Fibroblast of skin of abdomen (primary cell): ENCODE results near the gene TBCD.
A peak's percentile ranks its signal among the peaks of the same experiment; 100 is the strongest.
"Not testable (repeated sequence)": the region's sequence is repeated elsewhere in the genome, so short reads cannot be mapped to it uniquely, and the experiment has no call there.

Source experiments
- DNase-seq: peaks from one replicate; pipeline ENCODE4 v3.0.0-alpha.2; 2013

Gene TBCD

DNA sequence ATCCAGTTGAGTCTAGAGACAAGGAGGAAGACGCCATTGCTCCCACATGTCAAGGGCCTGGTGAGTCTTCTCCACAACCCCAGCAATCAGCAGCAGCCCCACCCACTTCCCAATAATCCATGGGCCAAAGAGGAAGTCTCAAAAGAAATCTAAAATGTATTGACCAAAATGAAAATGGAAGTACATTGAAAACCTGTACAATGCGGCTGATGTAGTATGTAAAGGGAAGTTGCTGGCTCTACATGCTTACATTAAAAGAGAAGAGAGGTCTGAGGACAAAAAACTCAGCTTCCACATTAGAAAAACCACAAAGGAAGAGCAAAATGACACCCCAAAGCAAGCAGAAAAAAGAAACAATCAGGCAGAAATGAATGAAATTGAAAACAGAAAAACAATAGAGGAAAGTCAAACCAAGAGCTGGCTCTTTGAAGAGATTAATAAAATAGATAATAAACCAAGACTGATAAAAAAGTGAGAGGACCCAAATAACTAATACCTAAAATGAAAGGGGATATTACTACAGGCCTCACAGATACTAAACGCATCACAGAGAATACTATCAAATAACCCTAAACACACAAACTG is 227.0 kb downstream of the TBCD start:
- DNase-seq: no peak

DNA sequence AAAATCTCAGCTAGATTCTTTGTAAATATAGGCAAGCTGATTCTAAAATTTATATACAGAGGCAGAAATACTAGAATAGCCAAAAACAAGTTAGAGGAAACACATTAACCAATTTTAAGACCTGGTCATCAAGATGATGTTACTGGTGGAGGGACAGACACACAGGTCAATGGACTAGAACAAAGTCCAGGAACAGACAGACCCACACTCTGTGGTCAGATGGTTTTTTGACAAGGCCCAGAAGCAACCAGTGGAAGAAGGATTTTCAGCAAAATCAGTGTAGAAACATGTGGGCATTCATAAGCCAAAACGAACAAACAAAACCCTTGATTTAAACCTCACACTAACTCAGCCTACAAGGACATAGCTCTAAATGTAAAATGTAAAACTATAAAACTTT is 227.9 kb downstream of the TBCD start:
- DNase-seq: no peak

DNA sequence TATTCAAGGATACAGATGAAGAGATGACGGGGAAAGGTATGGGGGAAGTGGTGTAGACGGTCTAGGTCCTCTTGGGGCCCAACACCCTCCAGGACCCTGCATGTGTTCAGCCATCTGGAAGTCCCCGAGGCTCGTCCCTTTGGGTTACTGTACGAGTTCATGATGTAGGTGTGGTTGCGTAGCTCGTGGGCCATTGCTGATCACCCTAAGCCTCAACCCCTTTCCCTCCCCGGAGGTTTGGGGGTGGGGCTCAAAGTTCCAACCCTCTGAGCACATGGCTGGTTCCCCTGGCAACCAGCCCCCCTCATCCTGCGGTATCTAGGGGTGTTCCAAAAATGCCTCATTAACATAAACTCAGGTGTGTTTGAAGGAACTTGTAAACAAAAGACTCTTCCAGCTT is 228.8 kb downstream of the TBCD start:
- DNase-seq: no peak

DNA sequence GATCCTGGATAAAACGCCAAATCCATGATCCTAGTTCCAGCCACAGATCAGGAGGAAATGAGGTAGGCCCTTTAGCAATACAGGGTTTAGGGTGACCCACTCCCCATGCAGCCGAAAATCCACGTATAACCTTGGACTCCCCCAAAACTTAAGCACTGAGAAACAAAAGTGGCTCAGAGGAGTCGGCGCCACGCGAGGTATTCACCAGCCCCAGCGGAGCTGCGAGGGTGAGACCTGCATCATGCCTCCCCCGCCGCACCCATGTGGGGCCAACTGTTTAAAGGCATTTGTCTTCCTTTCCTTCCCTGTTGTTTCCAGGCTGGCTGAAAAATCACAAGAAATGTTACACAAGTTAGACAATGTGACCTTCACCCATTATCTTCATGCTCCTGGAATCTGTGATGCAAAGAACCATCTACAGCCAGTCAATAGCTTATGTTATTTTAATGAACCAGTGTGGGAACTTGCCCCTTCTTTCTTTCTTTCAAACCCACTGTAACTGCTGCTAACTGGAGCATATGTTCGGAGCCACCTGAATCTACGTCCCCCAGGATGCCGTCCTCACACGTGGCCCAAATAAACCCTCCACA is 229.4 kb downstream of the TBCD start:
- DNase-seq: no peak

DNA sequence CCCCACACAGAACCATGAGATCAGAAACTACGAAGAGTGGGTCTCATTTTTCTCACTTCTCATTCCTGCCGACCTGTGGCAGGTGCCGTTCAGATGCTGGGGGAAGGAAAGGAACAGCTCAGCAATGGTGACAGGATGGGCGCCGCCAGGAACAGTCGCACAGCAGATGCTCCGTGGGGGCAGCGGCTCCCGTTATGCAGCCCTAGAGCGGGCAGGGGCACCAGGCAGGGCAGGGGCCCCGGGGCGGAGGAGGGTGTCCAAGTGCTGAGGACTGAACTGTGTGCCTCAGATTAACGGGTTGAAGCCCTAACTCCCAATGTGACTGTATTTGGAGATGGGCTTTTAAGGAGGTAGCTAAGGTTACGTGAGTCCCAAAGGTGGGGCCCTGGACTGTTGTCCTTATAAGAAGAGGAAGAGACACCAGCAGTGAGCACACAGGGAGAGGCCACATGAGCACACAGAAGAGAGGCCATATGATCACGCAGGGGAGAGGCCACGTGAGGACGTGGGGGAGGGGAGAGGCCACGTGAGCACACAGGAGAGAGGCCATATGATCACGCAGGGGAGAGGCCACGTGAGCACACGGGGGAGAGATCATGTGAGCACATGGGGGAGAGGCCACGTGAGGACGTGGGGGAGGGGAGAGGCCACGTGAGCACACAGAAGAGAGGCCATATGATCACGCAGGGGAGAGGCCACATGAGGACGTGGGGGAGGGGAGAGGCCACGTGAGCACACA is 231.8 kb downstream of the TBCD start:
- DNase-seq: no peak

DNA sequence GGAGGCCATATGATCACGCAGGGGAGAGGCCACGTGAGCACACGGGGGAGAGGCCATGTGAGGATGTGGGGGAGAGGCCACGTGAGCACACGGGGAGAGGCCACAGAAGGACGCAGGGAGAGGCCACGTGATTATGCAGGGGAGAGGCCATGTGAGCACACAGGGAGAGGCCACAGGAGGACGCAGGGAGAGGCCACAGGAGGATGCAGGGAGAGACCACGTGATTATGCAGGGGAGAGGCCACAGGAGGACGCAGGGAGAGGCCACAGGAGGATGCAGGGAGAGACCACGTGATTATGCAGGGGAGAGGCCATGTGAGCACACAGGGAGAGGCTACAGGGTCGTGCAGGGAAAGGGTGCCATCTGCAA is 232.4 kb downstream of the TBCD start:
- DNase-seq: not testable (repeated sequence)

DNA sequence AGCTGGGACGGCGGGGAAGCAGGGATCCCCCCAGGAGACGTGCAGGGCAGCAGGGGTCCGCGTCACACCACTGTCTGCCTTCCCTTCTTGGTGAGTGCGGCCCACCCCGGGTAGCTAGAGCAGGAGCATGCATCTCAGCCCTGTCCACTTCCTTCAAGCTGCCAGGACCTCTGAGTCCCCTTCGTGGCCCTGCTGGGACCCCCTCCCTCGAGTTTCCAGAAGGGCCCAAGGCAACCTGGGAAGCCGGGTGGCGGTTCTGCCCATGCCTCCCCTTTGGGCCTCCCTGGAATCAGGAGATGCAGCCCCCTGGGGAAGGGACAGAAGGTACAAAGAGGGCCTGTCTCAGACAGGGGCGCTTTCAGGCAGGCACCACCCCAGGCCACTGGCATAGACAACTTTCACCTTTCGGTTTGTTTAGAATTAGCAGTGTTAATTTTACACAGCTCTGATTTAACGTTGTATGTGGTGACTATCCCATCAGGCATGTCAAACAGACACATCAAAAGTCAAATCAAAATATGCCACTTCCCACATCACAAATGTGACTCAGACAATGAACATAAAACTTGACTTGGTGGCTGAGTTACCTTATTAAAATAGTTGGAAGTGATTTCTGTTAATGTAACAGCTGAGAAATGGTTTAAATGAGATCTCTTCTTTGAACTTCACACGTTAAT is 233.0 kb downstream of the TBCD start:
- DNase-seq: peak; percentile 14

DNA sequence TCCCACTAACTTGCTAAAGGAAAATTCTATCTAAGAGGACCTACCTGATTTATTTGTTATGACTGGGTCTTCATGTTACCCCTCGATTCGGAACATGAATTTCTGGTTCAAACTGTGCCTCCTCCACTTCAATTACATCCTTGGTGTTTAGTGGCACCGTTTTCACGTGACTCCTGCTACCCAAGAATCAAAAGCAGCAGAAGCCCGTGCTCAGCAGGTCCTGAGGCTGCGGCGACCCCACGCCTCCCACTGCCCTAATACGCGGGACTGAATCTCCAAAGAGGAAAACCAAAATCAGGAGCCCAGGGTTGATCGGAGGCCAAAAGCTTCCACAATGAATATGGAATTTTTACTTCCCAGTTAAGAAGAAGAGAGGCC is 233.6 kb downstream of the TBCD start:
- no peak for DNase-seq

DNA sequence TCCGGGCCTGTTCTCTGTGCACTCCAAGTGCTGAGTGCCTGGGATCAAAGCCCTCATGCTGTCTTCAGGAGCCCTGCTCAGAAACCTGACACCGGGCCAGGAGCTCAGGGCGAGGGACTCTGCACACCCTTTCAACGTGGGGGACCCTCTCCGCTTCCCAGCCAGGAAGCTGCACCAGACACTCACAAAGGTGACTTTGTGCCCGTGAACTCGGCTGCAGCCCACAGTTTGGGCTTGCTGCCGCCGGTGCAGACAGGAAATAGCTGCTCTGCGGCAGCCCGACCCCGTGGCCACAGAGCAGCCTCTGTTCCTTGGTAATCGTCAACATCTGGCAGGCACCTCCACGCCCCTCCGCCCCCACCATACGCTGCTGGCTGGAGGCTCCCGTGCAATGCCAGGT is 234.1 kb downstream of the TBCD start:
- DNase-seq: peak; percentile 29

DNA sequence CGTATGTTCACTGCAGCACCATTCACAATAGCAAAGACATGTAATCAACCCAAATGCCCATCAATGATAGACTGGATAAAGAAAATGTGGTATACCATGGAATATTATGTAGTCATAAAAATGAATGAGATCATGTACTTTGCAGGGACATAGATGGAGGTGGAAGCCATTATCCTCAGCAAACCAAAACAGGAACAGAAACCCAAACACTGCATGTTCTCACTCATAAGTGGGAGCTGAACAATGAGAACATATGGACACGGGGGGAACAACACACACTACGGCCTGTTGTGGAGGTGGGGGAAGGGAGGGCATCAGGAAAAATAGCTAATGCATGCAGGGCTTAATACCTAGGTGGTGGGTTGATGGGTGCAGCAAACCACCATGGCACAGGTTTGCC is 237.2 kb downstream of the TBCD start:
- not testable (repeated sequence) for DNase-seq

DNA sequence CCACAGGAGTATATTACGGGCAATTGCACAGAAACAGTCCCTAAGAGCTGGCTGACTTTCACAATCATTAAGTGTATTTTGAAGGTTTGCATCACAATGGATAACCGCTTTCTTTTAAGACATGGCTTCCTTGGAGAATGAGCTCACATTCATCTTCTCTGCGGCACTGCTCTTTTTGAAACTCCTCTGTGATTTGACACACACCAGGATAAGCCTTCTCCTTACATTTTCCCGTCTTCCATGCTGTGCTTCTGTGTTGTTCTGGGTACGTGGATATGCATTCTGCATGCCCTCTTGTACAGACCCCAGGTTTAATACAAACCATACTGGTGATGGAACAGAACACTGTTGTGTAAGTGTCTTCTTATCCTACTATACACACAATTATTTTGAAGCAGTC is 238.0 kb downstream of the TBCD start:
- DNase-seq: no peak

DNA sequence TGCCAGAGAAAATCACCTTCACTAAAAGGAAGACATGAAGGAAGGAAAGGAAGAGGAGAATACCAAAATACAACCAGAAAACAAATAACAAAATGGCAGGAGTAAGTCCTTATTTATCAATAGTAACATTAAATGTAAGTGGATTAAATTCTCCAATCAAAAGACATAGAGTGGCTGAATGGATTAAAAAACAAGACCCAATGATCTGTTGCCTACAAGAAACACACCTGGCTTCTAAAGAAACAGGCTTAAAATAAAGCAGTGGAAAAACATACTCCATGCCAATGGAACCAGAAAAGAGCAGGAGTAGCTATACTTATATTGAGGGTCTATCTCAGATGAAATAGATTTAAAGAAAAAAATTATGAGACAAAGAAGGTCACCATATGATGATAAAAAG is 241.1 kb downstream of the TBCD start:
- DNase-seq: no peak
